Measurements from ENCODE around the gene RNMT. TPM values are rescaled to one million over a fixed set of nuclear protein-coding genes. Genes with fewer than 3 reads are reported as not detected.

Gene RNMT
- total RNA-seq, 5 donors from 2014 or later (not counting 1 experiment from before 2014, with no cell fraction given), result 36.4 to 88.4 (median 48.7) TPM

DNA sequence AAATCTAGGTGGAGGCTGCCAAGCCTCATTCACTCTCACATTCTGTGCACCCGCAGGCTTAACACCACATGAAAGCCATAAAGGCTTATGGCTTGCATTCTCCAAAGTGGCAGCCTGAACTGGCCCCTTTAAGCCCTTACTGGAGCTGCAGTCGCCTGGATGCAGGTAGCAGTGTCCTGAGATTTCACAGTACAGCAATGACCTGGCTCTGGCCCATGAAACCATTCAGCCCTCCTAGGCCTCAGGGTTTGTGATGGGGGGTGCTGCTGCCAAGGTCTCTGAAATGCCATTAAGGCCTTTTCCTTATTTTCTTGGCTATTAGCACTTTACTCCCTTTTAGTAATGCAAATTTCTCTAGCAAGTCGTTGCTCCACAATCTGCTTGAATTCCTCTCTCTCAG lies 48.6 kb downstream of the RNMT start:
- Histone ChIP-seq H3K4me3 (ENCODE audit: control insufficient read depth in 1 of 2, extremely low read depth in 1 of 2, low read length in 1 of 2) (no peak overlapping the region), H3K27ac (ENCODE audit: low read length) (no peak overlapping the region), H3K36me3 (ENCODE audit: control insufficient read depth in 2 of 2, extremely low read depth in 1 of 2, insufficient read depth in 1 of 2, low read length in 1 of 2) (no peaks in the 10 kb centered on the region), H3K9me3 (no peaks in the 10 kb centered on the region), H3K27me3 (replicated peaks in 1 of 2; ENCODE audit: control insufficient read depth in 2 of 2, extremely low read depth in 1 of 2, insufficient read depth in 2 of 2, low read length in 1 of 2) (peaks cover 0 to 6% of the 10 kb centered on the region in 2 experiments), H3K4me1 (ENCODE audit: control insufficient read depth in 1 of 2, extremely low read depth in 1 of 2, insufficient read depth in 2 of 2, low read length in 2 of 2) (no peaks in the 10 kb centered on the region)
- 78% methylated on average over 2 of the region's 3 CpGs for WGBS (ENCODE audit: insufficient coverage)
- POLR2A ChIA-PET, result no interaction called here
- DNase-seq, result no peak
- Mint-ChIP-seq H3K4me3 (no peak overlapping the region), H3K36me3 (no peaks in the 10 kb centered on the region), H3K27ac (no peak overlapping the region), H3K4me1 (no peaks in the 10 kb centered on the region), H3K9me3 (peaks cover 11 to 17% (median 13%) of the 10 kb centered on the region in 3 donors), H3K27me3 (peaks cover 13 to 14% of the 10 kb centered on the region in 2 donors)
- ATAC-seq (replicated peaks in 1 of 4), result no peak
- CTCF ChIA-PET, result no interaction called here

DNA sequence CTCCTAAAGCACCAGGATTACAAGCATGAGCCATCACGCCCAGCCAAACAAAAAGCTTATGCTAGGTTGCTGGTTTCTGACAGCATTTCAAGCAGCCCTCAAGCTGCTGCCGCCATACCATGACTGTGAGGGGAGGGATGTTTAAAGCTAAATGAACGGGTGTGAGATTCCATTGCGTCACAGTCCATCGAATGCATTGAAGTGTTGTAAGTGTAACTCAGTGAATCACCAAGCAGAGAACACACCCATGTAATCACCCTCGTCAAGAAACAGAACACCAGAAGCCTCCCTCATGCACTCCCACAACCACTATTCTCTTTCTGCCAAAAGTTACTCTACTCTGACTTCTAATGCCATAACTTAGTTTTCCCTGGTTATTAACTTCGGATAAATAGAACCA lies 64.7 kb downstream of the RNMT start:
- peaks cover 0 to 8% of the 10 kb centered on the region in 2 experiments for H3K27me3 ChIP-seq (replicated peaks in 1 of 2; ENCODE audit: control insufficient read depth in 2 of 2, extremely low read depth in 1 of 2, insufficient read depth in 2 of 2, low read length in 1 of 2)
- Mint-ChIP-seq H3K4me1 (no peaks in the 10 kb centered on the region), H3K36me3 (no peaks in the 10 kb centered on the region), H3K27me3 (peaks cover 0 to 10% of the 10 kb centered on the region in 2 donors), H3K4me3 (no peak overlapping the region), H3K9me3 (peaks cover 0 to 7% (median 4%) of the 10 kb centered on the region in 3 donors), H3K27ac (no peak overlapping the region)
- no peaks in the 10 kb centered on the region for H3K4me1 ChIP-seq (ENCODE audit: control insufficient read depth in 1 of 2, extremely low read depth in 1 of 2, insufficient read depth in 2 of 2, low read length in 2 of 2)
- H3K27ac ChIP-seq (ENCODE audit: low read length), result no peak overlapping the region
- ATAC-seq (replicated peaks in 1 of 4) (no peak), DNase-seq (no peak)
- ChIA-PET CTCF (no interaction called here), POLR2A (no interaction called here)
- H3K36me3 ChIP-seq (ENCODE audit: control insufficient read depth in 2 of 2, extremely low read depth in 1 of 2, insufficient read depth in 1 of 2, low read length in 1 of 2), result no peaks in the 10 kb centered on the region
- H3K4me3 ChIP-seq (ENCODE audit: control insufficient read depth in 1 of 2, extremely low read depth in 1 of 2, low read length in 1 of 2), result no peak overlapping the region
- 100% methylated on average over 1 of the region's 7 CpGs for WGBS (ENCODE audit: insufficient coverage)
- no peaks in the 10 kb centered on the region for H3K9me3 ChIP-seq

DNA sequence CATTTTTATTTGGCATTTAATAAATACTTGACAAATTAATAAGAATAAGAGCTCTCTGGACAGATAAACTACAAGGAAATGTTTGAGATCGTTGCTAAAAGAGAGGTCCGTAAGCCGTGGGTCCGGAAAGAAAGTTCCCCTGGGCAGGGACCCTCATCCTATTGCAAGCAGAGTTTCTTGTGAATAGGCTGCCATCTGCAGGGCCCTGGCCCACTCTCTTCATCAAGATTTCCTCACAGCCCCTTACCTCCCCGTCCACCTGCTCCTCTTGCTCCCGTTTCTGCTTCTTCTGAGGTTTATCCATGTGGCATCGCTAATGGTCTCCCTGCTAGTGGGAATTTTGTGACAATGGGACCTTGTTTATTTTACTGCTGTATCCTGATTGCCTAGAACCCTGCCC lies 67.3 kb downstream of the RNMT start:
- Histone ChIP-seq H3K9me3 (no peaks in the 10 kb centered on the region), H3K4me1 (ENCODE audit: control insufficient read depth in 1 of 2, extremely low read depth in 1 of 2, insufficient read depth in 2 of 2, low read length in 2 of 2) (no peaks in the 10 kb centered on the region), H3K36me3 (ENCODE audit: control insufficient read depth in 2 of 2, extremely low read depth in 1 of 2, insufficient read depth in 1 of 2, low read length in 1 of 2) (no peaks in the 10 kb centered on the region), H3K27ac (ENCODE audit: low read length) (no peak overlapping the region), H3K4me3 (ENCODE audit: control insufficient read depth in 1 of 2, extremely low read depth in 1 of 2, low read length in 1 of 2) (no peak overlapping the region), H3K27me3 (replicated peaks in 1 of 2; ENCODE audit: control insufficient read depth in 2 of 2, extremely low read depth in 1 of 2, insufficient read depth in 2 of 2, low read length in 1 of 2) (peaks cover 0 to 16% of the 10 kb centered on the region in 2 experiments)
- H3K27me3 Mint-ChIP-seq, result peaks cover 17 to 33% of the 10 kb centered on the region in 2 donors
- H3K27ac Mint-ChIP-seq, result no peak overlapping the region
- POLR2A ChIA-PET, result no interaction called here
- H3K4me3 Mint-ChIP-seq, result no peak overlapping the region
- ATAC-seq (replicated peaks in 1 of 4) (no peak), DNase-seq (no peak)
- WGBS (ENCODE audit: insufficient coverage), result 54% methylated on average over 4 of the region's 7 CpGs
- no peaks in the 10 kb centered on the region for H3K36me3 Mint-ChIP-seq
- H3K9me3 Mint-ChIP-seq, result no peaks in the 10 kb centered on the region
- CTCF ChIA-PET, result no interaction called here
- no peaks in the 10 kb centered on the region for H3K4me1 Mint-ChIP-seq

DNA sequence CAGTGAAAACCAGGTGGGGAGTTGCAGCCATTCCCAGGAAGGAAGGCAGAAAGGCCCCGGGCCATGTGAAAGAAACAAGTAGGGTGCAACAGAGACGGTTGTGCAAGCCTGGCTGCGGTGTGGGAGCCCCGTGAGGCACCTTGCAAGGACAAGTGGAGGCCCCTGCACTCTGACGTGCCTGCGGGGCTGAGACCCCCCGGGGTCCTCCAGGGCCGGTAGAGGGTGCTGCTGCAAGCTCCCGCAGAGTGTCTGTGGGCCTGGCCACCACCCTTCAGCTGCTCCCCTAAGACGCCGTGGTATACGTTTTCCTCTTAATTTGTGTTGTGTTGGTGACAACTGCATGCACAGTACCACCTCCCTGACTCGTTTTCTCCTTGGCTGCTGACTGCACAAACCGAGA lies 70.0 kb downstream of the RNMT start:
- H3K9me3 ChIP-seq, result no peaks in the 10 kb centered on the region
- no peaks in the 10 kb centered on the region for H3K36me3 ChIP-seq (ENCODE audit: control insufficient read depth in 2 of 2, extremely low read depth in 1 of 2, insufficient read depth in 1 of 2, low read length in 1 of 2)
- DNase-seq (no peak), ATAC-seq (replicated peaks in 1 of 4) (no peak)
- H3K27ac ChIP-seq (ENCODE audit: low read length), result no peak overlapping the region
- Mint-ChIP-seq H3K9me3 (no peaks in the 10 kb centered on the region), H3K27ac (no peak overlapping the region), H3K36me3 (no peaks in the 10 kb centered on the region), H3K4me3 (no peak overlapping the region), H3K4me1 (peaks cover 5 to 11% (median 6%) of the 10 kb centered on the region in 3 donors), H3K27me3 (peaks cover 34 to 49% of the 10 kb centered on the region in 2 donors)
- H3K27me3 ChIP-seq (replicated peaks in 1 of 2; ENCODE audit: control insufficient read depth in 2 of 2, extremely low read depth in 1 of 2, insufficient read depth in 2 of 2, low read length in 1 of 2), result peaks cover 0 to 34% of the 10 kb centered on the region in 2 experiments
- H3K4me3 ChIP-seq (ENCODE audit: control insufficient read depth in 1 of 2, extremely low read depth in 1 of 2, low read length in 1 of 2), result no peak overlapping the region
- 91% methylated on average over 9 of the region's 14 CpGs for WGBS (ENCODE audit: insufficient coverage)
- peaks cover 0 to 8% of the 10 kb centered on the region in 2 experiments for H3K4me1 ChIP-seq (ENCODE audit: control insufficient read depth in 1 of 2, extremely low read depth in 1 of 2, insufficient read depth in 2 of 2, low read length in 2 of 2)
- ChIA-PET POLR2A (no interaction called here), CTCF (no interaction called here)

DNA sequence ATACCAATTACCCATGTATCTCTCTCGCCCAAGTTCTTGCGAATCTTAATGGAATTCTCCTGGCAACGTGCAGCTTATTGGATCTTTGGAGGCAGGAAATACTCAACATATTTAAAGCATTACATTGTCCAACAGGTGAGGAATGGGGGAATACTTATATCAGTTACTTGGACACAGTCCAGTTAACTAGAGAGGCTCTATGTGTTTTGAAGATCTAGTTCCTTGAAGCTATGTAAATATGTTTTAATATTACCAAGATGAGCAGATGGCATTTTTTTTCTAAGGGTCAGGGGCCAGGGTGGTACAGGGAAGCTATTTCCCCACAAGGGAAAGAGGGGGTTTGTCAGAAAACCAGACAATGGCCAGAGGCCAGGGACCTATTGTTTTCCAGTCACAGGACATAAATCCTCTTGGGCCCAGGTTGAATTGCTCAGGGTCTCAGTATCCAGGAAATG lies 70.7 kb downstream of the RNMT start:
- WGBS (ENCODE audit: insufficient coverage), result no CpG with 5 or more reads among the region's 3 CpGs
- Histone ChIP-seq H3K36me3 (ENCODE audit: control insufficient read depth in 2 of 2, extremely low read depth in 1 of 2, insufficient read depth in 1 of 2, low read length in 1 of 2) (no peaks in the 10 kb centered on the region), H3K4me3 (ENCODE audit: control insufficient read depth in 1 of 2, extremely low read depth in 1 of 2, low read length in 1 of 2) (no peak overlapping the region), H3K9me3 (no peaks in the 10 kb centered on the region), H3K4me1 (ENCODE audit: control insufficient read depth in 1 of 2, extremely low read depth in 1 of 2, insufficient read depth in 2 of 2, low read length in 2 of 2) (peaks cover 0 to 8% of the 10 kb centered on the region in 2 experiments), H3K27ac (ENCODE audit: low read length) (no peak overlapping the region), H3K27me3 (replicated peaks in 1 of 2; ENCODE audit: control insufficient read depth in 2 of 2, extremely low read depth in 1 of 2, insufficient read depth in 2 of 2, low read length in 1 of 2) (peaks cover 0 to 37% of the 10 kb centered on the region in 2 experiments)
- ChIA-PET POLR2A (no interaction called here), CTCF (no interaction called here)
- H3K9me3 Mint-ChIP-seq, result no peaks in the 10 kb centered on the region
- H3K27ac Mint-ChIP-seq, result no peak overlapping the region
- peaks cover 37 to 53% of the 10 kb centered on the region in 2 donors for H3K27me3 Mint-ChIP-seq
- no peak overlapping the region for H3K4me3 Mint-ChIP-seq
- peaks cover 5 to 11% (median 8%) of the 10 kb centered on the region in 3 donors for H3K4me1 Mint-ChIP-seq
- DNase-seq, result no peak
- no peak for ATAC-seq (replicated peaks in 1 of 4)
- no peaks in the 10 kb centered on the region for H3K36me3 Mint-ChIP-seq

DNA sequence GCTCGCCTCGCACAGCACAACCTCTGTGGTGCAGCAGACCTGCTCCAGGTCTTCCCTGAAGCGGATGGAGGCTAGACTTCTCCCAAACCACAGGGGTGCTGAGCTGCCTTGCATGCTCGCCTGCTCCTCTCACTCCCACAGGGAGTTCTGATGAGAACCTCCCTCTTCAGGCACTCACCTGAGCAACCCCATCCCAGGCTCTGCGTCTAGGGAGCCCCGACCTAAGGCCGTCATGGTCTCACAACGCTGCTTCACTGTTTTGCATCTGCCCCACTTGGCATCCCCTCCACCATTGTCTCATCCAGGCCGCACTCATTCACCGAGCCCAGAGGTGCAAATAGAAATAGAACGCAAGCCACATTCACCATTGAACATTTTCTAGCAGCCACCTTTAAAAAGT lies 72.9 kb downstream of the RNMT start:
- Histone ChIP-seq H3K36me3 (ENCODE audit: control insufficient read depth in 2 of 2, extremely low read depth in 1 of 2, insufficient read depth in 1 of 2, low read length in 1 of 2) (no peaks in the 10 kb centered on the region), H3K27me3 (replicated peaks in 1 of 2; ENCODE audit: control insufficient read depth in 2 of 2, extremely low read depth in 1 of 2, insufficient read depth in 2 of 2, low read length in 1 of 2) (peaks cover 0 to 48% of the 10 kb centered on the region in 2 experiments), H3K4me1 (ENCODE audit: control insufficient read depth in 1 of 2, extremely low read depth in 1 of 2, insufficient read depth in 2 of 2, low read length in 2 of 2) (peaks cover 0 to 8% of the 10 kb centered on the region in 2 experiments), H3K27ac (ENCODE audit: low read length) (no peak overlapping the region), H3K9me3 (no peaks in the 10 kb centered on the region), H3K4me3 (ENCODE audit: control insufficient read depth in 1 of 2, extremely low read depth in 1 of 2, low read length in 1 of 2) (no peak overlapping the region)
- Mint-ChIP-seq H3K36me3 (no peaks in the 10 kb centered on the region), H3K4me3 (no peak overlapping the region), H3K27me3 (peaks cover 55 to 68% of the 10 kb centered on the region in 2 donors), H3K27ac (no peak overlapping the region), H3K4me1 (peaks cover 5 to 11% (median 8%) of the 10 kb centered on the region in 3 donors), H3K9me3 (no peaks in the 10 kb centered on the region)
- DNase-seq (no peak), ATAC-seq (replicated peaks in 1 of 4) (no peak)
- ChIA-PET POLR2A (no interaction called here), CTCF (no interaction called here)
- WGBS (ENCODE audit: insufficient coverage), result 93% methylated on average over 9 of the region's 11 CpGs
